ENCODE results near the gene COL28A1.

DNA sequence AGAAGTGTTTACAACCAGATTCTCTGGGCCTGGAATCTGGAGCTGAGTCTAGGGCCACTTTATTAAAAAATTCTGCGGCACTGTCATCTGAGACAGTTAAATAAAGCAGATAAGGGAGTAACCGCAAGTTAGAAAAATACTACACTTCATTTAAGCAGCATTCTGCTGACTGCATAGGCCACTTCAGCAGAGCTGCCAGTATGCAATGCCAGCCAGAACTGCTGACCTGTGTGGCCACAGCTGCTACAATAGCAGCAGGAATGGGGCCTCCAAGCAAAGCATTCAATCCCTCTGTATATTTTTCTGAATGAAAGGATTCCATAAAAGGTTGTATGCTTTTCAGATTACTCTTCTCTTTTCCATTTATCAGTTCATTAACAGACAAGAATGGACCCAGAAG, 136.0 kb downstream of the COL28A1 start:
- TF ChIP-seq, protein P1, sequence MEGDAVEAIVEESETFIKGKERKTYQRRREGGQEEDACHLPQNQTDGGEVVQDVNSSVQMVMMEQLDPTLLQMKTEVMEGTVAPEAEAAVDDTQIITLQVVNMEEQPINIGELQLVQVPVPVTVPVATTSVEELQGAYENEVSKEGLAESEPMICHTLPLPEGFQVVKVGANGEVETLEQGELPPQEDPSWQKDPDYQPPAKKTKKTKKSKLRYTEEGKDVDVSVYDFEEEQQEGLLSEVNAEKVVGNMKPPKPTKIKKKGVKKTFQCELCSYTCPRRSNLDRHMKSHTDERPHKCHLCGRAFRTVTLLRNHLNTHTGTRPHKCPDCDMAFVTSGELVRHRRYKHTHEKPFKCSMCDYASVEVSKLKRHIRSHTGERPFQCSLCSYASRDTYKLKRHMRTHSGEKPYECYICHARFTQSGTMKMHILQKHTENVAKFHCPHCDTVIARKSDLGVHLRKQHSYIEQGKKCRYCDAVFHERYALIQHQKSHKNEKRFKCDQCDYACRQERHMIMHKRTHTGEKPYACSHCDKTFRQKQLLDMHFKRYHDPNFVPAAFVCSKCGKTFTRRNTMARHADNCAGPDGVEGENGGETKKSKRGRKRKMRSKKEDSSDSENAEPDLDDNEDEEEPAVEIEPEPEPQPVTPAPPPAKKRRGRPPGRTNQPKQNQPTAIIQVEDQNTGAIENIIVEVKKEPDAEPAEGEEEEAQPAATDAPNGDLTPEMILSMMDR (IDR thresholded peaks at IDR 0.05; ENCODE audit: low read depth, low read length, missing input control) = no peak
- TF ChIP-seq GABPA (IDR thresholded peaks at IDR 0.05 in 1 of 2, conservative IDR thresholded peaks at IDR 0.05 in 1 of 2) (no peak), SP1 (IDR thresholded peaks at IDR 0.05) (no peak), EGR1 (IDR thresholded peaks at IDR 0.05; ENCODE audit: low read depth in 2 of 2) (no peak), TAF1 (conservative IDR thresholded peaks at IDR 0.05) (no peak), YY1 (IDR thresholded peaks at IDR 0.05) (no peak), RXRA (IDR thresholded peaks at IDR 0.05) (no peak), RAD21 (IDR thresholded peaks at IDR 0.05) (no peak)
- TF ChIP-seq, protein P2, sequence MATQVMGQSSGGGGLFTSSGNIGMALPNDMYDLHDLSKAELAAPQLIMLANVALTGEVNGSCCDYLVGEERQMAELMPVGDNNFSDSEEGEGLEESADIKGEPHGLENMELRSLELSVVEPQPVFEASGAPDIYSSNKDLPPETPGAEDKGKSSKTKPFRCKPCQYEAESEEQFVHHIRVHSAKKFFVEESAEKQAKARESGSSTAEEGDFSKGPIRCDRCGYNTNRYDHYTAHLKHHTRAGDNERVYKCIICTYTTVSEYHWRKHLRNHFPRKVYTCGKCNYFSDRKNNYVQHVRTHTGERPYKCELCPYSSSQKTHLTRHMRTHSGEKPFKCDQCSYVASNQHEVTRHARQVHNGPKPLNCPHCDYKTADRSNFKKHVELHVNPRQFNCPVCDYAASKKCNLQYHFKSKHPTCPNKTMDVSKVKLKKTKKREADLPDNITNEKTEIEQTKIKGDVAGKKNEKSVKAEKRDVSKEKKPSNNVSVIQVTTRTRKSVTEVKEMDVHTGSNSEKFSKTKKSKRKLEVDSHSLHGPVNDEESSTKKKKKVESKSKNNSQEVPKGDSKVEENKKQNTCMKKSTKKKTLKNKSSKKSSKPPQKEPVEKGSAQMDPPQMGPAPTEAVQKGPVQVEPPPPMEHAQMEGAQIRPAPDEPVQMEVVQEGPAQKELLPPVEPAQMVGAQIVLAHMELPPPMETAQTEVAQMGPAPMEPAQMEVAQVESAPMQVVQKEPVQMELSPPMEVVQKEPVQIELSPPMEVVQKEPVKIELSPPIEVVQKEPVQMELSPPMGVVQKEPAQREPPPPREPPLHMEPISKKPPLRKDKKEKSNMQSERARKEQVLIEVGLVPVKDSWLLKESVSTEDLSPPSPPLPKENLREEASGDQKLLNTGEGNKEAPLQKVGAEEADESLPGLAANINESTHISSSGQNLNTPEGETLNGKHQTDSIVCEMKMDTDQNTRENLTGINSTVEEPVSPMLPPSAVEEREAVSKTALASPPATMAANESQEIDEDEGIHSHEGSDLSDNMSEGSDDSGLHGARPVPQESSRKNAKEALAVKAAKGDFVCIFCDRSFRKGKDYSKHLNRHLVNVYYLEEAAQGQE (IDR thresholded peaks at IDR 0.05) = no peak
- TF ChIP-seq, protein P3, sequence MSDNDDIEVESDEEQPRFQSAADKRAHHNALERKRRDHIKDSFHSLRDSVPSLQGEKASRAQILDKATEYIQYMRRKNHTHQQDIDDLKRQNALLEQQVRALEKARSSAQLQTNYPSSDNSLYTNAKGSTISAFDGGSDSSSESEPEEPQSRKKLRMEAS (IDR thresholded peaks at IDR 0.05) = no peak

Data from liver (tissue), 3 donors.